ENCODE data around the gene FYTTD1. TPM values are rescaled to one million over a fixed set of nuclear protein-coding genes. Genes with fewer than 3 reads are reported as not detected.

FYTTD1 gene
- total RNA-seq, 1 experiment from 2014 or later, result 70.7 TPM

DNA sequence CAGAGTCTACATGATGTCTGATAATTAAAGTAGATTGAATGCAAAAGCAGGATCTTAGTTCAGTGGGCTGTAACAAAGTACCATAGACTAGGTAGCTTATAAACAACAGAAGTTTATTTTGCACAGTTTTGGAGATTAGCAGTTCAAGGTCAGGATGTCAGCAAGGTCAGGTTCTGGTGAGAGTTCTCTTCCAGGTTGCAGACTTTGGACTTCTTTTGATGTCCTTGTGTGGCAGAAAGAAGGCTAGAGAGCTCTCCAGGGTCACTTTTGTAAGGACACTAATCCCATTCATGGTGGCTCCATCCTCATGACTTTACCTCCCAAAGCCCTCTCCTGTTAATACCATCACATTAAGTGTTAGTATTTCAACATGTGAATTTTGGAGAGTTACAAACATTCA is 12.1 kb downstream of the FYTTD1 start:
- Histone ChIP-seq H3K4me1 (ENCODE audit: control insufficient read depth in 1 of 2, insufficient read depth in 2 of 2, low read length in 2 of 2) (no peaks in the 10 kb centered on the region), H3K27ac (ENCODE audit: low read depth, low read length) (no peak overlapping the region), H3K27me3 (ENCODE audit: insufficient read depth, low read length) (no peaks in the 10 kb centered on the region), H3K9me3 (ENCODE audit: control insufficient read depth in 1 of 2, insufficient read depth in 1 of 2, low read depth in 1 of 2, low read length in 2 of 2) (no peaks in the 10 kb centered on the region), H3K36me3 (ENCODE audit: control insufficient read depth in 1 of 2, insufficient read depth in 2 of 2, low read length in 2 of 2) (peaks cover 17 to 42% of the 10 kb centered on the region in 2 experiments), H3K9me2 (ENCODE audit: insufficient read depth) (no peaks in the 10 kb centered on the region), H3K79me2 (ENCODE audit: insufficient read depth, low read length) (peaks cover 61% of the 10 kb centered on the region), H4K20me1 (ENCODE audit: insufficient read depth) (no peaks in the 10 kb centered on the region), H2AFZ (ENCODE audit: low read depth, low read length, poor library complexity, severe bottlenecking) (no peak overlapping the region), H3K4me3 (replicated peaks in 1 of 2; ENCODE audit: low read depth in 1 of 2, low read length in 2 of 2) (no peak overlapping the region), H3K9ac (ENCODE audit: low read length) (no peak overlapping the region), H3K4me2 (ENCODE audit: low read length) (no peak overlapping the region)
- no peak for TF ChIP-seq CBX3 (IDR thresholded peaks at IDR 0.05; ENCODE audit: low read depth)
- no peak for TF ChIP-seq ZNF274 (IDR thresholded peaks at IDR 0.05; ENCODE audit: low read depth, low read length)
- TF ChIP-seq EZH2 (IDR thresholded peaks at IDR 0.05), result no peak
- no peak for TF ChIP-seq EZH2phosphoT487 (IDR thresholded peaks at IDR 0.05; ENCODE audit: borderline replicate concordance)
- no peak for TF ChIP-seq SP1 (IDR thresholded peaks at IDR 0.05; ENCODE audit: low read depth)
- no peak for TF ChIP-seq ELF1 (IDR thresholded peaks at IDR 0.05; ENCODE audit: borderline replicate concordance, low read depth)
- no peak for TF ChIP-seq CEBPB (IDR thresholded peaks at IDR 0.05; ENCODE audit: low read depth)
- no peak for TF ChIP-seq SIN3A (IDR thresholded peaks at IDR 0.05; ENCODE audit: low read depth)
- TF ChIP-seq EGR1 (IDR thresholded peaks at IDR 0.05; ENCODE audit: low read depth), result no peak
- ATAC-seq (no peak), DNase-seq (ENCODE audit: low read depth, low spot score) (no peak)
- intact Hi-C loops (cut with micrococcal nuclease), result no loop called here
- ChIA-PET CTCF (no interaction called here), POLR2A (no interaction called here), RAD21 (ENCODE audit: low non-redundant PET in 1 of 2, low total read pairs in 2 of 2, uncharacterized antibody in 2 of 2, unreplicated experiment in 2 of 2) (no interaction called here)
- BruUV-seq (replicated peaks), result no TSS peak

DNA sequence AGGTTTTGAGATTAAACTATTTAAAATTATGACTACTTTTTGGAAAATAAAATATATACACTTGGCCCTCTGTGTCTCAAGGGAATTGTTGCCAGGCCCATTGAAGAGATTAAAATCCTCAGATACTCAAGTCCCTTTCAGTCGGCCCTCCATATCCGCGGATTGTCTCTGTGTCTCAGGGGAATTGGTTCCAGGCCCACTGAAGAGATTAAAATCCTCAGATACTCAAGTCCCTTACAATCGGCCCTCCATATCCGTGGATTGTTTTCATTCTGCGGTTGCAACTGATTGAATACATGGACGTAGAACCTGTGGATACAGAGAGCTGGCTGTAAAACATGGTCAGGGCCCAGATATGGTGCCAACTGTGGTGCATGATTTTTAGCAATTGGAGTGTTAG is 25.6 kb downstream of the FYTTD1 start:
- no peaks in the 10 kb centered on the region for H3K9me3 ChIP-seq (ENCODE audit: control insufficient read depth in 1 of 2, insufficient read depth in 1 of 2, low read depth in 1 of 2, low read length in 2 of 2)

More for the DNA sequence above, 25.6 kb downstream of the FYTTD1 start:
- ChIA-PET RAD21 (ENCODE audit: low non-redundant PET in 1 of 2, low total read pairs in 2 of 2, uncharacterized antibody in 2 of 2, unreplicated experiment in 2 of 2) (no interaction called here), CTCF (no interaction called here), POLR2A (no interaction called here)
- H3K4me1 ChIP-seq (ENCODE audit: control insufficient read depth in 1 of 2, insufficient read depth in 2 of 2, low read length in 2 of 2), result no peaks in the 10 kb centered on the region
- ATAC-seq, result no peak
- no peaks in the 10 kb centered on the region for H3K9me2 ChIP-seq (ENCODE audit: insufficient read depth)
- no peak overlapping the region for H2AFZ ChIP-seq (ENCODE audit: low read depth, low read length, poor library complexity, severe bottlenecking)
- no TSS peak for BruUV-seq (replicated peaks)
- H3K27ac ChIP-seq (ENCODE audit: low read depth, low read length), result no peak overlapping the region
- no peaks in the 10 kb centered on the region for H3K27me3 ChIP-seq (ENCODE audit: insufficient read depth, low read length)
- H3K9ac ChIP-seq (ENCODE audit: low read length), result no peak overlapping the region
- intact Hi-C loops (cut with micrococcal nuclease), result no loop called here
- H3K4me2 ChIP-seq (ENCODE audit: low read length), result no peak overlapping the region
- TF ChIP-seq CBX3 (IDR thresholded peaks at IDR 0.05; ENCODE audit: low read depth) (no peak), JUND (IDR thresholded peaks at IDR 0.05) (no peak), SP1 (IDR thresholded peaks at IDR 0.05; ENCODE audit: low read depth) (no peak)
- TF ChIP-seq, protein P1, sequence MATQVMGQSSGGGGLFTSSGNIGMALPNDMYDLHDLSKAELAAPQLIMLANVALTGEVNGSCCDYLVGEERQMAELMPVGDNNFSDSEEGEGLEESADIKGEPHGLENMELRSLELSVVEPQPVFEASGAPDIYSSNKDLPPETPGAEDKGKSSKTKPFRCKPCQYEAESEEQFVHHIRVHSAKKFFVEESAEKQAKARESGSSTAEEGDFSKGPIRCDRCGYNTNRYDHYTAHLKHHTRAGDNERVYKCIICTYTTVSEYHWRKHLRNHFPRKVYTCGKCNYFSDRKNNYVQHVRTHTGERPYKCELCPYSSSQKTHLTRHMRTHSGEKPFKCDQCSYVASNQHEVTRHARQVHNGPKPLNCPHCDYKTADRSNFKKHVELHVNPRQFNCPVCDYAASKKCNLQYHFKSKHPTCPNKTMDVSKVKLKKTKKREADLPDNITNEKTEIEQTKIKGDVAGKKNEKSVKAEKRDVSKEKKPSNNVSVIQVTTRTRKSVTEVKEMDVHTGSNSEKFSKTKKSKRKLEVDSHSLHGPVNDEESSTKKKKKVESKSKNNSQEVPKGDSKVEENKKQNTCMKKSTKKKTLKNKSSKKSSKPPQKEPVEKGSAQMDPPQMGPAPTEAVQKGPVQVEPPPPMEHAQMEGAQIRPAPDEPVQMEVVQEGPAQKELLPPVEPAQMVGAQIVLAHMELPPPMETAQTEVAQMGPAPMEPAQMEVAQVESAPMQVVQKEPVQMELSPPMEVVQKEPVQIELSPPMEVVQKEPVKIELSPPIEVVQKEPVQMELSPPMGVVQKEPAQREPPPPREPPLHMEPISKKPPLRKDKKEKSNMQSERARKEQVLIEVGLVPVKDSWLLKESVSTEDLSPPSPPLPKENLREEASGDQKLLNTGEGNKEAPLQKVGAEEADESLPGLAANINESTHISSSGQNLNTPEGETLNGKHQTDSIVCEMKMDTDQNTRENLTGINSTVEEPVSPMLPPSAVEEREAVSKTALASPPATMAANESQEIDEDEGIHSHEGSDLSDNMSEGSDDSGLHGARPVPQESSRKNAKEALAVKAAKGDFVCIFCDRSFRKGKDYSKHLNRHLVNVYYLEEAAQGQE (IDR thresholded peaks at IDR 0.05; ENCODE audit: low read depth), result no peak
- TF ChIP-seq, protein P2, sequence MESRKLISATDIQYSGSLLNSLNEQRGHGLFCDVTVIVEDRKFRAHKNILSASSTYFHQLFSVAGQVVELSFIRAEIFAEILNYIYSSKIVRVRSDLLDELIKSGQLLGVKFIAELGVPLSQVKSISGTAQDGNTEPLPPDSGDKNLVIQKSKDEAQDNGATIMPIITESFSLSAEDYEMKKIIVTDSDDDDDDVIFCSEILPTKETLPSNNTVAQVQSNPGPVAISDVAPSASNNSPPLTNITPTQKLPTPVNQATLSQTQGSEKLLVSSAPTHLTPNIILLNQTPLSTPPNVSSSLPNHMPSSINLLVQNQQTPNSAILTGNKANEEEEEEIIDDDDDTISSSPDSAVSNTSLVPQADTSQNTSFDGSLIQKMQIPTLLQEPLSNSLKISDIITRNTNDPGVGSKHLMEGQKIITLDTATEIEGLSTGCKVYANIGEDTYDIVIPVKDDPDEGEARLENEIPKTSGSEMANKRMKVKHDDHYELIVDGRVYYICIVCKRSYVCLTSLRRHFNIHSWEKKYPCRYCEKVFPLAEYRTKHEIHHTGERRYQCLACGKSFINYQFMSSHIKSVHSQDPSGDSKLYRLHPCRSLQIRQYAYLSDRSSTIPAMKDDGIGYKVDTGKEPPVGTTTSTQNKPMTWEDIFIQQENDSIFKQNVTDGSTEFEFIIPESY (IDR thresholded peaks at IDR 0.05; ENCODE audit: extremely low read depth, insufficient replicate concordance, low read length), result no peak
- no peaks in the 10 kb centered on the region for H4K20me1 ChIP-seq (ENCODE audit: insufficient read depth)
- DNase-seq (ENCODE audit: low read depth, low spot score), result no peak
- no peak overlapping the region for H3K4me3 ChIP-seq (replicated peaks in 1 of 2; ENCODE audit: low read depth in 1 of 2, low read length in 2 of 2)
- H3K79me2 ChIP-seq (ENCODE audit: insufficient read depth, low read length), result peaks cover 10% of the 10 kb centered on the region; the same call in 1 of the 2 replicates
- H3K36me3 ChIP-seq (ENCODE audit: control insufficient read depth in 1 of 2, insufficient read depth in 2 of 2, low read length in 2 of 2), result peaks cover 30 to 50% of the 10 kb centered on the region in 2 experiments

Data from HCT116 (cell line).